Globus pallidus (tissue), 1 donor: ENCODE data around the gene BTRC.
"Not testable (repeated sequence)": the region's sequence is repeated elsewhere in the genome, so short reads cannot be mapped to it uniquely, and the experiment has no call there.

Experiments used
- DNase-seq: peaks from one replicate; pipeline ENCODE4 v3.0.0-alpha.2; 2015; ENCODE audit warnings: low spot score

The BTRC gene

GRCh38 chr10:101353692-101354327, at the start of gene BTRC:
BTRC (plus strand) TSS chr10:101354165; CDS start chr10:101354181, 16 bp downstream.
- DNase-seq, result peak; percentile 100

GRCh38 chr10:101304316-101304715, 49.6 kb upstream of the BTRC start:
- DNase-seq, result no peak

GRCh38 chr10:101305320-101306241, 48.4 kb upstream of the BTRC start:
- DNase-seq, result no peak

- no peak for DNase-seq
These were observed 45.9 kb upstream of the BTRC start for GRCh38 chr10:101308051-101308450.

GRCh38 chr10:101310529-101311184, 43.3 kb upstream of the BTRC start:
- DNase-seq, result no peak

GRCh38 chr10:101311185-101312066, 42.5 kb upstream of the BTRC start:
- no peak for DNase-seq

- DNase-seq, result no peak
These were observed 34.6 kb upstream of the BTRC start for GRCh38 chr10:101319241-101319915.

- DNase-seq, result no peak
These were observed 32.9 kb upstream of the BTRC start for GRCh38 chr10:101321073-101321472.

GRCh38 chr10:101322266-101323108, 31.5 kb upstream of the BTRC start:
- DNase-seq, result no peak

- no peak for DNase-seq
These were observed 30.5 kb upstream of the BTRC start for GRCh38 chr10:101323495-101323894.

- DNase-seq, result not testable (repeated sequence)
These were observed 26.5 kb upstream of the BTRC start for GRCh38 chr10:101327454-101327853.

GRCh38 chr10:101329341-101330032, 24.5 kb upstream of the BTRC start:
- no peak for DNase-seq

GRCh38 chr10:101330231-101330630, 23.7 kb upstream of the BTRC start:
- no peak for DNase-seq

GRCh38 chr10:101330631-101331225, 23.2 kb upstream of the BTRC start:
- no peak for DNase-seq

GRCh38 chr10:101331956-101332355, 22.0 kb upstream of the BTRC start:
- DNase-seq, result no peak

- not testable (repeated sequence) for DNase-seq
These were observed 19.7 kb upstream of the BTRC start for GRCh38 chr10:101334259-101334658.

- no peak for DNase-seq
These were observed 17.6 kb upstream of the BTRC start for GRCh38 chr10:101336382-101336781.

GRCh38 chr10:101337836-101338235, 16.1 kb upstream of the BTRC start:
- no peak for DNase-seq

GRCh38 chr10:101341438-101341837, 12.5 kb upstream of the BTRC start:
- DNase-seq, result no peak
